Ishikawa (cell line): ENCODE data around the gene DNAAF8.

Source experiments
- CEBPB ChIP-seq: IDR thresholded peaks from 2 replicates; pipeline ENCODE4 v1.6.1; 2012
- CREB1 ChIP-seq: IDR thresholded peaks from 2 replicates; pipeline ENCODE4 v1.6.1; 2012; ENCODE audit warnings: low read depth
- EGR1 ChIP-seq: IDR thresholded peaks from 2 replicates; pipeline ENCODE4 v1.6.1; 2012
- EP300 ChIP-seq: IDR thresholded peaks from 2 replicates; pipeline ENCODE4 v1.6.1; 2012; ENCODE audit warnings: borderline replicate concordance
- FOXM1 ChIP-seq: IDR thresholded peaks from 2 replicates; pipeline ENCODE4 v1.6.1; 2012; ENCODE audit warnings: low read depth, borderline replicate concordance
- NFIC ChIP-seq: IDR thresholded peaks from 2 replicates; pipeline ENCODE4 v1.6.1; 2012
- RAD21 ChIP-seq: IDR thresholded peaks from 2 replicates; pipeline ENCODE4 v1.6.1; 2012; ENCODE audit warnings: low read depth
- TAF1 ChIP-seq: IDR thresholded peaks from 2 replicates; pipeline ENCODE4 v1.6.1; 2012; ENCODE audit warnings: low read depth, mild to moderate bottlenecking
- TCF12 ChIP-seq: IDR thresholded peaks from 2 replicates; pipeline ENCODE4 v1.6.1; 2012; ENCODE audit warnings: low read depth
- TEAD4 ChIP-seq: IDR thresholded peaks from 2 replicates; pipeline ENCODE4 v1.6.1; 2012
- YY1 ChIP-seq: IDR thresholded peaks from 2 replicates; pipeline ENCODE4 v1.6.1; 2012; ENCODE audit warnings: low read depth
- ZBTB7A ChIP-seq: IDR thresholded peaks from 2 replicates; pipeline ENCODE4 v1.6.1; 2012; ENCODE audit warnings: low read depth
- TF ChIP-seq, protein P1 (sequence below): IDR thresholded peaks from 2 replicates; pipeline ENCODE4 v1.6.1; 2012
- TF ChIP-seq, protein P2 (sequence below): IDR thresholded peaks from 2 replicates; pipeline ENCODE4 v1.6.1; 2012; ENCODE audit warnings: low read depth, mild to moderate bottlenecking
- TF ChIP-seq, protein P3 (sequence below): IDR thresholded peaks from 2 replicates; pipeline ENCODE4 v1.6.1; 2012

DNAAF8 gene

DNA sequence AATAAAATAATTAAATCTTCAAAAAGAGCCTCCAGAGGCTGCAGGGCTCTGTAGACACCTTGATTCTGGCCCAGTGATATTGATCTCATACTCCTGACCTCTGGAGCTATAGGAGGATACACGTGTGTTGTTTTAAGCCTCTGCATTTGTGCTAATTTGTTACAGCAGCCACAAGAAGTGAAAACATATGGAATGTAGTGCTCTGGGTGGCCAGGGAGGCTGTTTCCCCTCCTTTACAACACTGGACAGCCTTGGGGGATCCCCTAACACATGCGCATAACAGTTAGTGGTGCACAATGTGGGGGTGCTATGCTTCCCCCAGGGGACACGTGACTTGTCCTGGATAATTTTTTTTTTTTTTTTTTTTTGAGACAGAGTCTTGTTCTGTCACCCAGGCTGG is 37.3 kb downstream of the DNAAF8 start:
- TF ChIP-seq, protein P1, sequence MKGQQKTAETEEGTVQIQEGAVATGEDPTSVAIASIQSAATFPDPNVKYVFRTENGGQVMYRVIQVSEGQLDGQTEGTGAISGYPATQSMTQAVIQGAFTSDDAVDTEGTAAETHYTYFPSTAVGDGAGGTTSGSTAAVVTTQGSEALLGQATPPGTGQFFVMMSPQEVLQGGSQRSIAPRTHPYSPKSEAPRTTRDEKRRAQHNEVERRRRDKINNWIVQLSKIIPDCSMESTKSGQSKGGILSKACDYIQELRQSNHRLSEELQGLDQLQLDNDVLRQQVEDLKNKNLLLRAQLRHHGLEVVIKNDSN, result peak; percentile 39; the same call in 1 of the 2 replicates
- TF ChIP-seq CEBPB (no peak), CREB1 (no peak), TEAD4 (no peak)

DNA sequence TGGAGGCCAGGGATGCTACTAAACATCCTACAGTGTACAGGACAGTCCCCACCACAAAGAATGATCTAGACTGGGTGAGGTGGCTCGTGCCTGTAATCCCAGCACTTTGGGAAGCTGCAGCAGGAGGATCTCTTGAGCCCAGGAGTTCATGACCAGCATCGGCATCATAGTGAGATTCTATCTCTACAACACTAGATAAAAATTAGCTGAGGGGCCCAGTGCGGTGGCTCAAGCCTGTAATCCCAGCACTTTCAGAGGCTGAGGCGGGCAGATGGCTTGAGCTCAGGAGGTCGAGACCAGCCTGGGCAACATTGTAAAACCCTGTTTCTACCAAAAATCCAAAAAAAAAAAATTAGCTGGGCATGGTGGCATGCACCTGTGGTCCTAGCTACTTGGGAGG is 38.0 kb downstream of the DNAAF8 start:
- TF ChIP-seq TCF12 (no peak), EGR1 (no peak), NFIC (no peak), YY1 (no peak), ZBTB7A (no peak), RAD21 (no peak), TAF1 (no peak), CREB1 (no peak), EP300 (no peak), FOXM1 (no peak)
- TF ChIP-seq, protein P1, result no peak
- TF ChIP-seq, protein P2, sequence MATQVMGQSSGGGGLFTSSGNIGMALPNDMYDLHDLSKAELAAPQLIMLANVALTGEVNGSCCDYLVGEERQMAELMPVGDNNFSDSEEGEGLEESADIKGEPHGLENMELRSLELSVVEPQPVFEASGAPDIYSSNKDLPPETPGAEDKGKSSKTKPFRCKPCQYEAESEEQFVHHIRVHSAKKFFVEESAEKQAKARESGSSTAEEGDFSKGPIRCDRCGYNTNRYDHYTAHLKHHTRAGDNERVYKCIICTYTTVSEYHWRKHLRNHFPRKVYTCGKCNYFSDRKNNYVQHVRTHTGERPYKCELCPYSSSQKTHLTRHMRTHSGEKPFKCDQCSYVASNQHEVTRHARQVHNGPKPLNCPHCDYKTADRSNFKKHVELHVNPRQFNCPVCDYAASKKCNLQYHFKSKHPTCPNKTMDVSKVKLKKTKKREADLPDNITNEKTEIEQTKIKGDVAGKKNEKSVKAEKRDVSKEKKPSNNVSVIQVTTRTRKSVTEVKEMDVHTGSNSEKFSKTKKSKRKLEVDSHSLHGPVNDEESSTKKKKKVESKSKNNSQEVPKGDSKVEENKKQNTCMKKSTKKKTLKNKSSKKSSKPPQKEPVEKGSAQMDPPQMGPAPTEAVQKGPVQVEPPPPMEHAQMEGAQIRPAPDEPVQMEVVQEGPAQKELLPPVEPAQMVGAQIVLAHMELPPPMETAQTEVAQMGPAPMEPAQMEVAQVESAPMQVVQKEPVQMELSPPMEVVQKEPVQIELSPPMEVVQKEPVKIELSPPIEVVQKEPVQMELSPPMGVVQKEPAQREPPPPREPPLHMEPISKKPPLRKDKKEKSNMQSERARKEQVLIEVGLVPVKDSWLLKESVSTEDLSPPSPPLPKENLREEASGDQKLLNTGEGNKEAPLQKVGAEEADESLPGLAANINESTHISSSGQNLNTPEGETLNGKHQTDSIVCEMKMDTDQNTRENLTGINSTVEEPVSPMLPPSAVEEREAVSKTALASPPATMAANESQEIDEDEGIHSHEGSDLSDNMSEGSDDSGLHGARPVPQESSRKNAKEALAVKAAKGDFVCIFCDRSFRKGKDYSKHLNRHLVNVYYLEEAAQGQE, result no peak
- TF ChIP-seq, protein P3, sequence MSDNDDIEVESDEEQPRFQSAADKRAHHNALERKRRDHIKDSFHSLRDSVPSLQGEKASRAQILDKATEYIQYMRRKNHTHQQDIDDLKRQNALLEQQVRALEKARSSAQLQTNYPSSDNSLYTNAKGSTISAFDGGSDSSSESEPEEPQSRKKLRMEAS, result no peak

DNA sequence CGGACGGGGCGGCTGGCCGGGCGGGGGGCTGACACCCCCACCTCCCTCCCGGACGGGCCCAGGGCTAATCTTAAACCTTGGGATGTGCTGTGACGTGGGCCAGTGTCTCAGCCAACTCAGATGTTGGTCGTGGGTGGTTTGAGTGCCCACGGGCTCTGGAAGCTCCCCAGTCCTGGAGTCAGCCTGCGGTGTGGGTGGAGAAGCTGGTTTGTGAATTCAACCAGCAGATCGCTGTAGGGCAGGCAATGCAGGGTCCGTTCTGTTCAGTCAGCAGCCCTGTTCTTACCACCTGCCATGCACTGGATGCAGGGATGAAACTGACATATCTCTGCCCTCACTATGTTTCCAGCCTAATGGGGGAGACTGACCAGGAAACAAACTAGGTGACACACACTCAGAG is 40.7 kb downstream of the DNAAF8 start:
- TF ChIP-seq, protein P1, result no peak
- TF ChIP-seq, protein P3, result no peak
- TF ChIP-seq, protein P2, result no peak
- TF ChIP-seq TCF12 (no peak), FOXM1 (no peak), EGR1 (no peak), CREB1 (no peak), TAF1 (no peak), CEBPB (no peak), ZBTB7A (no peak), RAD21 (no peak), YY1 (no peak), NFIC (no peak), EP300 (no peak), TEAD4 (no peak)

DNA sequence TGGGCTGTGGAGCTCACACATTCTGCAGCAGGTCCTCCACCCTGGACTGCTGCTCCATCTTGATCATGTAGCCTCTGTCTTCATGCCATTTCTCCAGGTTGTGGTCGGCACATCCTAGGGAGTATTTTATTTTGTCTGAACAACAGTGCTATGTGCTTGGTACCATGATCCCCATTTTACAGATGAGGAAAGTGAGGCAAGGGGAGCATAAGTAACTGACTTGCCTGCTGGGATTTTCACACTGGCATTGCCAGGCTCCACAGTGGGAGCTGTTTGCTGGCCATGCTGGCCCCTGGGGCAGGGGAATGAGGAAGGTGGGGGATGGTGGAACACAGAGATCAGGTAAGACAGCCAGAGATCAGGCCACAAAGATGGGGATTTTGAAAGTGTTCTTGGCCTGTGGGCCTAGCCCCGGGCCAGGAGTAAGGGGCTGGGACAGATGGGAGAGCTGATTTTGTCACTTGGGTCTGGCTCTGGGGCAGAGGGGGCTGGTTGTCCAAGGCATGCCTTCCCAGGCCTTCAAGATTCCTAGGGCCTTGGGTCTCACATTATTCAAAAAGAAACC is 41.9 kb downstream of the DNAAF8 start:
- TF ChIP-seq EGR1 (no peak), RAD21 (no peak), FOXM1 (no peak), CEBPB (no peak), YY1 (no peak), TCF12 (no peak), ZBTB7A (no peak), TEAD4 (no peak), TAF1 (no peak), CREB1 (no peak), EP300 (no peak), NFIC (no peak)
- TF ChIP-seq, protein P3, result no peak
- TF ChIP-seq, protein P1, result no peak
- TF ChIP-seq, protein P2, result no peak
